ENCODE results near the gene FOXM1.

Gene FOXM1

DNA sequence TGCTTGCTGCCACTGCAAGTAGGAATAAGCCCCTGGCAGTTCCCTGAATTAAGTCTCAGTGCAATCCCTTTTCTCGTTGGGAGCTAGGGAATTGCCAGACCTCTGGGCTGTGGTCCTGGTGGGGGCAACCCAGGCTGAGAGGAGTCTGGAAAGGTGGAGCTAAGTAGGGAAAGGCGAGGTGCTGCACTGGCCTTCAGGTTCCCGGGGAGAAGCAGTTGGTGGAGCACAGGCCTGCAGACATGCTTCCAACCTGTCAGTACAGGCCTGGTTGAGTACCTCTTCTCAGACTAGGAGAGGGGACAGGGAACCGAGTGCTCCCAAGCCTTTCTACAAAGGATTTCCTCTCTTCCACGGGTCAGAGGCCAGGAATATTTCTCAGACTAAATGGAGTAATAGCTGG is 43.6 kb downstream of the FOXM1 start:
- no peaks in the 10 kb centered on the region for H3K27me3 ChIP-seq (ENCODE audit: insufficient read depth, low read length, poor library complexity)
- no peak for TF ChIP-seq EZH2 (IDR thresholded peaks at IDR 0.05; ENCODE audit: borderline replicate concordance, low read depth, low read length, severe bottlenecking)
- TF ChIP-seq, protein P1, sequence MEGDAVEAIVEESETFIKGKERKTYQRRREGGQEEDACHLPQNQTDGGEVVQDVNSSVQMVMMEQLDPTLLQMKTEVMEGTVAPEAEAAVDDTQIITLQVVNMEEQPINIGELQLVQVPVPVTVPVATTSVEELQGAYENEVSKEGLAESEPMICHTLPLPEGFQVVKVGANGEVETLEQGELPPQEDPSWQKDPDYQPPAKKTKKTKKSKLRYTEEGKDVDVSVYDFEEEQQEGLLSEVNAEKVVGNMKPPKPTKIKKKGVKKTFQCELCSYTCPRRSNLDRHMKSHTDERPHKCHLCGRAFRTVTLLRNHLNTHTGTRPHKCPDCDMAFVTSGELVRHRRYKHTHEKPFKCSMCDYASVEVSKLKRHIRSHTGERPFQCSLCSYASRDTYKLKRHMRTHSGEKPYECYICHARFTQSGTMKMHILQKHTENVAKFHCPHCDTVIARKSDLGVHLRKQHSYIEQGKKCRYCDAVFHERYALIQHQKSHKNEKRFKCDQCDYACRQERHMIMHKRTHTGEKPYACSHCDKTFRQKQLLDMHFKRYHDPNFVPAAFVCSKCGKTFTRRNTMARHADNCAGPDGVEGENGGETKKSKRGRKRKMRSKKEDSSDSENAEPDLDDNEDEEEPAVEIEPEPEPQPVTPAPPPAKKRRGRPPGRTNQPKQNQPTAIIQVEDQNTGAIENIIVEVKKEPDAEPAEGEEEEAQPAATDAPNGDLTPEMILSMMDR (IDR thresholded peaks at IDR 0.05; ENCODE audit: borderline replicate concordance, extremely low read depth, low read length, poor library complexity, severe bottlenecking), result no peak
- H3K4me2 ChIP-seq (ENCODE audit: insufficient read depth, low read length), result no peak overlapping the region
- H2AFZ ChIP-seq (ENCODE audit: low read depth, low read length), result no peak overlapping the region
- no peak overlapping the region for H3K9ac ChIP-seq (ENCODE audit: low read depth, low read length)
- no peak for DNase-seq
- H3K79me2 ChIP-seq (ENCODE audit: insufficient read depth, low read length), result no peaks in the 10 kb centered on the region
- peaks cover 11% of the 10 kb centered on the region; the same call in 1 of the 2 replicates for H3K36me3 ChIP-seq (ENCODE audit: insufficient read depth, low read length)
- H3K4me3 ChIP-seq (ENCODE audit: low read depth in 1 of 2, low read length in 2 of 2), result no peak overlapping the region
- H3K27ac ChIP-seq (ENCODE audit: low read length), result no peak overlapping the region
- no peaks in the 10 kb centered on the region for H3K4me1 ChIP-seq (ENCODE audit: insufficient read depth, low read length)
- H3K9me3 ChIP-seq (ENCODE audit: insufficient read depth, low read length, severe bottlenecking), result no peaks in the 10 kb centered on the region
- ATAC-seq (ENCODE audit: insufficient read depth, low read depth), result no peak
- H4K20me1 ChIP-seq (ENCODE audit: insufficient read depth, low read length), result no peaks in the 10 kb centered on the region; the same call in 1 of the 2 replicates

DNA sequence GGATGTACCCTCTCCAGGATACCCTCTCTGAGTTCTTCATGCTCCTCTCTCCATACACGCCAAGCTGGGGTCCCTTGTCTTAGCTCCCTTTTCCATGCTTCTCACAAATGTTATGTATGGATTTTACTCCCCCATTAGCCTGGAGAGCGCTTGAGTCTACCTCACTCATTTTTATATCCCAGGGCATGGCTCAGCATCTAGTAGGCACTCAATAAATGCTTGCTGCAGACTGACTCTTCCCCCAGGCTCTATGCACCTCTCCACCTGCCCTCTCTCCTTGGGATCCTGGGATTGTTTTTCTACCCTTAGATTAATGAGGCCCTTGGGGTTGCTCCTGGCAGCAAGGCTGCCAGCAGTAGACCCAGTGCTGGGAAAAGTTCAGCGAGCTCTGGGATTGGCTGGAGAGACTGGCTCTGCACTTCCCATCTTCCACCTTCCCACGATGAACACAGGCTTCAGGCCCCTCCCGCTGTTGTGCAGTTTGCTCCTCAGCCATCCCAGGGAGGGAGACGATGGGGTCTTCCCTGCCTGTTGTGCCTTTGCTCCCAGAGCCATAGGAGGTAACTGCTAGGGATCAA is 44.3 kb downstream of the FOXM1 start:
- no peak overlapping the region for H3K4me2 ChIP-seq (ENCODE audit: insufficient read depth, low read length)
- no peak overlapping the region for H3K9ac ChIP-seq (ENCODE audit: low read depth, low read length)
- no peaks in the 10 kb centered on the region for H3K9me3 ChIP-seq (ENCODE audit: insufficient read depth, low read length, severe bottlenecking)
- H2AFZ ChIP-seq (ENCODE audit: low read depth, low read length), result no peak overlapping the region
- TF ChIP-seq EZH2 (IDR thresholded peaks at IDR 0.05; ENCODE audit: borderline replicate concordance, low read depth, low read length, severe bottlenecking), result no peak
- TF ChIP-seq, protein P1 (IDR thresholded peaks at IDR 0.05; ENCODE audit: borderline replicate concordance, extremely low read depth, low read length, poor library complexity, severe bottlenecking), result no peak
- ATAC-seq (ENCODE audit: insufficient read depth, low read depth), result no peak
- H3K36me3 ChIP-seq (ENCODE audit: insufficient read depth, low read length), result peaks cover 16% of the 10 kb centered on the region
- H3K4me1 ChIP-seq (ENCODE audit: insufficient read depth, low read length), result no peaks in the 10 kb centered on the region
- no peak overlapping the region for H3K27ac ChIP-seq (ENCODE audit: low read length)
- H3K27me3 ChIP-seq (ENCODE audit: insufficient read depth, low read length, poor library complexity), result no peaks in the 10 kb centered on the region
- no peak overlapping the region for H3K4me3 ChIP-seq (ENCODE audit: low read depth in 1 of 2, low read length in 2 of 2)
- DNase-seq, result no peak
- H3K79me2 ChIP-seq (ENCODE audit: insufficient read depth, low read length), result no peaks in the 10 kb centered on the region
- no peaks in the 10 kb centered on the region; the same call in 1 of the 2 replicates for H4K20me1 ChIP-seq (ENCODE audit: insufficient read depth, low read length)

DNA sequence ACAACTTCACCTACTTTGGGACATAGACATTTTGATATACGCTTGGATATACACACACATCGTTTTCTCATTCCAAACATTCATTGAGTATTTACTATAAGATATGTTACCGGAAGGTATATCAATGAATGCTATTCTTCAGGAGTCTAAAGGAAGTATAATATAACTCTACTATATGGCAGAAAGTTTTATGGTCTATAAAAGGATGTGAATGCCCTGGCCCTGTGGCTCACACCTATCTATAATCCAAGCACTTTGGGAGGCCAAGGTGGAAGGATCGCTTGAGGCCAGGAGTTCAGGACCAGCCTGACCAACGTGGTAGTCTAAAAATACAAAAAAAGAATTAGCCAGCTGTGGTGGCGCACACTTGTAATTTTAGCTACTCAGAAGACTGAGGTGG is 47.7 kb downstream of the FOXM1 start:
- Histone ChIP-seq H3K27ac (ENCODE audit: low read length) (no peak overlapping the region), H3K4me1 (ENCODE audit: insufficient read depth, low read length) (no peaks in the 10 kb centered on the region), H3K4me3 (ENCODE audit: low read depth in 1 of 2, low read length in 2 of 2) (no peak overlapping the region), H4K20me1 (ENCODE audit: insufficient read depth, low read length) (no peaks in the 10 kb centered on the region; the same call in 1 of the 2 replicates), H3K27me3 (ENCODE audit: insufficient read depth, low read length, poor library complexity) (no peaks in the 10 kb centered on the region), H3K9me3 (ENCODE audit: insufficient read depth, low read length, severe bottlenecking) (no peaks in the 10 kb centered on the region), H3K4me2 (ENCODE audit: insufficient read depth, low read length) (no peak overlapping the region), H2AFZ (ENCODE audit: low read depth, low read length) (no peak overlapping the region), H3K9ac (ENCODE audit: low read depth, low read length) (no peak overlapping the region), H3K79me2 (ENCODE audit: insufficient read depth, low read length) (no peaks in the 10 kb centered on the region), H3K36me3 (ENCODE audit: insufficient read depth, low read length) (peaks cover 43% of the 10 kb centered on the region)
- ATAC-seq (ENCODE audit: insufficient read depth, low read depth) (no peak), DNase-seq (no peak)
- no peak for TF ChIP-seq EZH2 (IDR thresholded peaks at IDR 0.05; ENCODE audit: borderline replicate concordance, low read depth, low read length, severe bottlenecking)
- TF ChIP-seq, protein P1 (IDR thresholded peaks at IDR 0.05; ENCODE audit: borderline replicate concordance, extremely low read depth, low read length, poor library complexity, severe bottlenecking), result no peak
